Liver (tissue), 9 donors: ENCODE measurements around the gene SPEG. TPM values are rescaled to one million over a fixed set of nuclear protein-coding genes. Genes with fewer than 3 reads are reported as not detected.

Experiments used
- DNase-seq: peaks from one replicate; pipeline ENCODE4 v3.0.0-alpha.2; 2017; ENCODE audit warnings: low spot score
- H3K27ac ChIP-seq, 2 donors: one replicate each; pipeline ENCODE4 v1.7.0; 2013; ENCODE audit warnings: inconsistent platforms in 2 of 2, low read length in 2 of 2, control low read depth in 1 of 2, low read depth in 1 of 2, mild to moderate bottlenecking in 1 of 2
- H3K27me3 ChIP-seq, 4 donors: one replicate each; pipeline versions ENCODE4 v1.6.1 to v1.7.0; 2013; ENCODE audit warnings: low read length in 3 of 4, inconsistent platforms in 1 of 4, mild to moderate bottlenecking in 1 of 4, moderate library complexity in 1 of 4; ENCODE audit not compliant: control insufficient read depth in 4 of 4, insufficient read depth in 4 of 4
- H3K36me3 ChIP-seq, 4 donors: one replicate each; pipeline versions ENCODE4 v1.6.1 to v1.7.0; 2013; ENCODE audit warnings: low read length in 3 of 4, mild to moderate bottlenecking in 3 of 4, low read depth in 1 of 4, moderate library complexity in 1 of 4; ENCODE audit not compliant: control insufficient read depth in 4 of 4, insufficient read depth in 3 of 4
- H3K4me1 ChIP-seq, 4 donors: one replicate each; pipeline versions ENCODE4 v1.6.1 to v1.7.0; 2013; ENCODE audit warnings: low read length in 3 of 4, mild to moderate bottlenecking in 3 of 4, moderate library complexity in 1 of 4; ENCODE audit not compliant: control insufficient read depth in 4 of 4, insufficient read depth in 4 of 4
- H3K4me3 ChIP-seq, 3 donors: one replicate each; pipeline versions ENCODE4 v1.6.1 to v1.7.0; 2013; ENCODE audit warnings: low read length in 3 of 3, control low read depth in 1 of 3, low read depth in 1 of 3, mild to moderate bottlenecking in 1 of 3
- H3K9ac ChIP-seq, 2 donors: one replicate each; pipeline ENCODE4 v1.7.0; 2013; ENCODE audit warnings: low read length in 2 of 2, mild to moderate bottlenecking in 2 of 2, moderate library complexity in 2 of 2, control low read depth in 1 of 2, low read depth in 1 of 2
- H3K9me3 ChIP-seq, 4 donors: one replicate each; pipeline versions ENCODE4 v1.6.1 to v1.7.0; 2013; ENCODE audit warnings: low read length in 3 of 4; ENCODE audit not compliant: control insufficient read depth in 4 of 4
- CTCF ChIP-seq: fragments of 150-350 bp; IDR thresholded peaks from 2 replicates; pipeline ENCODE4 v1.5.1; 2017; ENCODE audit warnings: improper control_type of control experiment, low read depth, low read length; ENCODE audit not compliant: missing input control
- EGR1 ChIP-seq, 2 donors: IDR thresholded peaks; 2 replicates each; pipeline ENCODE4 v1.6.1; 2016 to 2018; ENCODE audit warnings: antibody characterized with exemption in 2 of 2, low read depth in 2 of 2
- FOXA1 ChIP-seq: IDR thresholded peaks from 2 replicates; pipeline ENCODE4 v1.6.1; 2016; ENCODE audit warnings: antibody characterized with exemption
- FOXA2 ChIP-seq: IDR thresholded peaks from 2 replicates; pipeline ENCODE4 v1.6.1; 2016; ENCODE audit warnings: antibody characterized with exemption
- GABPA ChIP-seq, 2 donors: IDR thresholded peaks in 1 of 2; conservative IDR thresholded peaks in 1 of 2; 2 replicates each; pipeline ENCODE4 v1.6.1; 2016; ENCODE audit warnings: antibody characterized with exemption in 2 of 2, mild to moderate bottlenecking in 1 of 2, moderate library complexity in 1 of 2
- HNF4A ChIP-seq, 2 donors: conservative IDR thresholded peaks; 2 replicates each; pipeline ENCODE4 v1.6.1; 2016; ENCODE audit warnings: antibody characterized with exemption in 2 of 2, mild to moderate bottlenecking in 2 of 2
- HNF4G ChIP-seq: IDR thresholded peaks from 2 replicates; pipeline ENCODE4 v1.6.1; 2016; ENCODE audit warnings: antibody characterized with exemption
- JUND ChIP-seq, 2 donors: IDR thresholded peaks; 2 replicates each; pipeline ENCODE4 v1.6.1; 2016; ENCODE audit warnings: antibody characterized with exemption in 2 of 2
- MAX ChIP-seq: IDR thresholded peaks from 2 replicates; pipeline ENCODE4 v1.6.1; 2016; ENCODE audit warnings: antibody characterized with exemption
- NR2F2 ChIP-seq: IDR thresholded peaks from 2 replicates; pipeline ENCODE4 v1.6.1; 2016; ENCODE audit warnings: antibody characterized with exemption
- RAD21 ChIP-seq, 2 donors: IDR thresholded peaks; 2 replicates each; pipeline ENCODE4 v1.6.1; 2016; ENCODE audit warnings: antibody characterized with exemption in 2 of 2, mild to moderate bottlenecking in 2 of 2
- REST ChIP-seq: IDR thresholded peaks from 2 replicates; pipeline ENCODE4 v1.6.1; 2016; ENCODE audit warnings: antibody characterized with exemption, mild to moderate bottlenecking
- RXRA ChIP-seq, 2 donors: IDR thresholded peaks; 2 replicates each; pipeline ENCODE4 v1.6.1; 2017 to 2018; ENCODE audit warnings: antibody characterized with exemption in 2 of 2, mild to moderate bottlenecking in 1 of 2
- SP1 ChIP-seq: IDR thresholded peaks from 2 replicates; pipeline ENCODE4 v1.6.1; 2018; ENCODE audit warnings: antibody characterized with exemption, mild to moderate bottlenecking
- TAF1 ChIP-seq: conservative IDR thresholded peaks from 2 replicates; pipeline ENCODE4 v1.6.1; 2016; ENCODE audit warnings: antibody characterized with exemption, mild to moderate bottlenecking
- YY1 ChIP-seq: IDR thresholded peaks from 2 replicates; pipeline ENCODE4 v1.6.1; 2016; ENCODE audit warnings: antibody characterized with exemption, mild to moderate bottlenecking
- WGBS: extraction: QIAGEN DNeasy Blood & Tissue Kit; methylation state at CpG from one replicate; pipeline ENCODE4 v1.1.7; 2013; 5-methylcytosine and 5-hydroxymethylcytosine counted together
- polyA plus RNA-seq, 2 donors: library from polyadenylated mRNA; stranded (reverse) in 1 of 2; unstranded in 1 of 2; fragments of 200-250 nt in 1 of 2; fragments of >200 nt in 1 of 2; fragmentation: Nextera tagmentation in 1 of 2; extraction: Ambion mirVana in 1 of 2; gene quantifications; one replicate each; pipeline versions ENCODE4 v1.2.1 to v1.2.3, GENCODE V29; 2013 to 2015
- total RNA-seq, 2 donors: library from RNA; depleted of rRNA; stranded (reverse); fragments of >200 nt; gene quantifications; one replicate each; pipeline ENCODE4 v1.2.3, GENCODE V29; 2014
- TF ChIP-seq, protein P1 (sequence below): IDR thresholded peaks from 2 replicates; pipeline ENCODE4 v1.6.1; 2016; ENCODE audit warnings: antibody characterized with exemption
- TF ChIP-seq, protein P2 (sequence below): IDR thresholded peaks from 2 replicates; pipeline ENCODE4 v1.6.1; 2016; ENCODE audit warnings: antibody characterized with exemption
- donor health status: healthy.
- donor health status: healthy.
- donor health status: healthy.
- donor health status: healthy.
- donor health status: healthy.

SPEG gene
- total and polyA plus RNA-seq, 4 donors: 0.51 to 0.96 (median 0.66) TPM

GRCh38 chr2:219499058-219499307 lies 64.3 kb downstream of the SPEG start:
- no peaks in the 10 kb centered on the region for H3K27me3 ChIP-seq
- H3K4me3 ChIP-seq: peak overlapping the region; percentile 60 to 94 (median 66)
- no peak for TF ChIP-seq REST
- no peak for TF ChIP-seq TAF1
- TF ChIP-seq YY1: no peak
- no peak for TF ChIP-seq MAX
- TF ChIP-seq NR2F2: no peak
- TF ChIP-seq, protein P1, sequence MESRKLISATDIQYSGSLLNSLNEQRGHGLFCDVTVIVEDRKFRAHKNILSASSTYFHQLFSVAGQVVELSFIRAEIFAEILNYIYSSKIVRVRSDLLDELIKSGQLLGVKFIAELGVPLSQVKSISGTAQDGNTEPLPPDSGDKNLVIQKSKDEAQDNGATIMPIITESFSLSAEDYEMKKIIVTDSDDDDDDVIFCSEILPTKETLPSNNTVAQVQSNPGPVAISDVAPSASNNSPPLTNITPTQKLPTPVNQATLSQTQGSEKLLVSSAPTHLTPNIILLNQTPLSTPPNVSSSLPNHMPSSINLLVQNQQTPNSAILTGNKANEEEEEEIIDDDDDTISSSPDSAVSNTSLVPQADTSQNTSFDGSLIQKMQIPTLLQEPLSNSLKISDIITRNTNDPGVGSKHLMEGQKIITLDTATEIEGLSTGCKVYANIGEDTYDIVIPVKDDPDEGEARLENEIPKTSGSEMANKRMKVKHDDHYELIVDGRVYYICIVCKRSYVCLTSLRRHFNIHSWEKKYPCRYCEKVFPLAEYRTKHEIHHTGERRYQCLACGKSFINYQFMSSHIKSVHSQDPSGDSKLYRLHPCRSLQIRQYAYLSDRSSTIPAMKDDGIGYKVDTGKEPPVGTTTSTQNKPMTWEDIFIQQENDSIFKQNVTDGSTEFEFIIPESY: no peak
- TF ChIP-seq HNF4G: no peak
- TF ChIP-seq HNF4A (conservative IDR thresholded peaks at IDR 0.05): no peak
- TF ChIP-seq FOXA1: no peak
- TF ChIP-seq EGR1 (IDR thresholded peaks at IDR 0.05; ENCODE audit: low read depth in 2 of 2): no peak
- TF ChIP-seq CTCF: no peak
- no peak for TF ChIP-seq SP1
- no peak for TF ChIP-seq JUND (IDR thresholded peaks at IDR 0.05)
- TF ChIP-seq FOXA2: no peak
- TF ChIP-seq RXRA (IDR thresholded peaks at IDR 0.05): no peak
- no peak for TF ChIP-seq GABPA (IDR thresholded peaks at IDR 0.05 in 1 of 2, conservative IDR thresholded peaks at IDR 0.05 in 1 of 2)
- TF ChIP-seq, protein P2, sequence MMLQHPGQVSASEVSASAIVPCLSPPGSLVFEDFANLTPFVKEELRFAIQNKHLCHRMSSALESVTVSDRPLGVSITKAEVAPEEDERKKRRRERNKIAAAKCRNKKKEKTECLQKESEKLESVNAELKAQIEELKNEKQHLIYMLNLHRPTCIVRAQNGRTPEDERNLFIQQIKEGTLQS: no peak
- TF ChIP-seq RAD21 (IDR thresholded peaks at IDR 0.05): no peak
- peak overlapping the region; percentile 72 to 94 for H3K9ac ChIP-seq
- H3K9me3 ChIP-seq: no peaks in the 10 kb centered on the region
- WGBS: under 1% methylated on average over 3 of the region's 3 CpGs
- peak overlapping the region; percentile 93 to 95 for H3K27ac ChIP-seq
- peaks cover 2 to 11% (median 7%) of the 10 kb centered on the region in 4 donors for H3K36me3 ChIP-seq
- H3K4me1 ChIP-seq: peaks cover 6 to 32% (median 22%) of the 10 kb centered on the region in 4 donors
- DNase-seq: no peak
